HG03039 (cell line): ENCODE measurements around the gene CFAP77.
"Not testable (repeated sequence)": the region's sequence is repeated elsewhere in the genome, so short reads cannot be mapped to it uniquely, and the experiment has no call there.

ENCODE experiments used
- ATAC-seq: cut with Tn5 transposase; IDR thresholded peaks from one replicate; pipeline ENCODE4 v1.9.1; 2021; ENCODE audit warnings: mild to moderate bottlenecking, moderate library complexity; ENCODE audit not compliant: unreplicated experiment

The CFAP77 gene

DNA sequence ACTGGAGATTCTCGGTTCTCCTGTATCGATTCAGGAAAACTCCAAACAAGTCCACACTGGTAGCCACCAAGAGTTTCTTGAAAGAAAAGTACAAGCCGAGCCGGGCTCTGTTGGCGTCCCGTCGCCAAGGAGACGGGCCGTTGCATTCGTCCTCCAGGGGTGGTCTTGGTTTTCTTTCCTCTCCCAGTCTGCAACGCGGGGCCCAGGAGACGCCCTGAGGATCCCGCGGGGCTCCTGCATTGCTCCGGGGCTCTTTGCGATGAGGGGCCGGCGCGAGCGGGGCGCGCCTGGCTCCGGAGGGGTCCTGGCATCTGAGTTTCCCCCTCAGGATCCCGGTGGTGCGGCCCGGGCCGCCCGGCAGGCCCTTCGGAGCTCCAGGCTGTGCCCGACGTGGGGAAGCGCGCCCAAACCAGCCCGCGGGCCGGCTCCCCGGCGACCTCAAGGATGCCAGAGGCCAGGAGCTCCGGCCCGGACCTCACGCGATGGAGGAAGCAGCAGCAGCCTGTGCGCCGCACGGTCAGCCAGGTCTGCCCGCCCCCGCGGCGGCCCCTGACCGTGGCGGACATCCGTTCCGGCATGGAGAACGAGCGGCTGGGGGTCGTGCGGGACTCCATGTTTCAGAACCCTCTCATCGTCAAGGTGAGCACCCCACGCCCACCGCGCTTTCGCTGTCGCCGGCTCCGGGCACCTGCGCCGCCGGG lies at the start of gene CFAP77:
Gene CFAP77, plus strand, starts transcription at position 384 of the 701 bp plus-strand sequence. Its CDS starts 61 bp downstream, at position 445.
- ATAC-seq, result no peak

DNA sequence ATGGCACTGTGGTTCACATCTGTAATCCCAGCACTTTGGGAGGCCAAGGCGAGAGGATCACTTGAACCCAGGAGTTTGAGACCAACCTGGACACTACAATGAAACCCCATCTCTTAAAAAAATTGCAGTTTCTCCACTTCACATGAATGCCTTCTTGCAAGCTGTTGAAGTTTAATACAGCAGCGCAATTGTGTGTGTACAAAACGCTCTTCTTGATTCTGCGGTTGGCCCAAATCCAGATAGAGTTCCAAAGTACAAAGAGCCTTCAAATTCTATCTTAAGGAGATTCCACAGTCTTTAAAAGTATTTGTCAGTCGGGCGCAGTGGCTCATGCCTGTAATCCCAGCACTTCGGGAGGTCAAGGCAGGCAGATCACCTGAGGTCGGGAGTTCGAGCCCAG lies 45.9 kb upstream of the CFAP77 start:
- no peak for ATAC-seq

DNA sequence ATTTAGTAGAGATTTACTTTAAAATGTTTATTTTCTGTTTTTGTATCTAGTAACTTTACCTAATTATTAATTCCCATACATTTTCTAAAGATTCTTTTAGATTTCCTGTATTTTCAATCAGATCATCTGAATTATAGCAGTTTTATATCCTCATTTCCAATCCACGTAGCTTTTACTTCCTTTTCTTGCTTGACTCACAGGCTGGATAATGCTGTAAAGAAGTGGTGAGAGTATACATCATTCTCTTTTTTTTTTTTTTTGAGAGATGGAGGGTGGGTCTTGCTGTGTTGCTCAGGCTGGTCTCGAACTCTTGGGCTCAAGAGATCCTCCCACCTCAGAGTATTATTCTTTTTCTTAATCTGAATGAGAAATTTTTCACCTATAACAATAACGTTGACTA lies 44.0 kb upstream of the CFAP77 start:
- no peak for ATAC-seq

DNA sequence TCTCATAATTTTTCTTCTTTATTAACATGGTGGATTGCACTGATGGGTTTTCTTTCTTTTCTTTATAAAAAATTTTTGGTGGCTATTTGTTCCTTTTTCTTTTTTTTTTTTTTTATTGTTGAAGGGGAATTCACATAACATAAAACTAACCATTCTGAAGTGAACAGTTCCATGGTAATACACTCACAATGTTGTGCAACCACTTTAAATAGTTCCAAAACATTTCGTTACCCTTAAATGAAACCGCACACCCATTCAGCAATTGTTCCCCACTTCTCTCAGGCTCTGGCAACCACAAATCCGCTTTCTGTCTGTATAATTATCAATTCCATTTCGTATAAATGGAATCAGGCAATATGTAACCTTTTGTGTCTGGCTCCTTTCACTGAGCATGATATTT lies 43.5 kb upstream of the CFAP77 start:
- no peak for ATAC-seq

DNA sequence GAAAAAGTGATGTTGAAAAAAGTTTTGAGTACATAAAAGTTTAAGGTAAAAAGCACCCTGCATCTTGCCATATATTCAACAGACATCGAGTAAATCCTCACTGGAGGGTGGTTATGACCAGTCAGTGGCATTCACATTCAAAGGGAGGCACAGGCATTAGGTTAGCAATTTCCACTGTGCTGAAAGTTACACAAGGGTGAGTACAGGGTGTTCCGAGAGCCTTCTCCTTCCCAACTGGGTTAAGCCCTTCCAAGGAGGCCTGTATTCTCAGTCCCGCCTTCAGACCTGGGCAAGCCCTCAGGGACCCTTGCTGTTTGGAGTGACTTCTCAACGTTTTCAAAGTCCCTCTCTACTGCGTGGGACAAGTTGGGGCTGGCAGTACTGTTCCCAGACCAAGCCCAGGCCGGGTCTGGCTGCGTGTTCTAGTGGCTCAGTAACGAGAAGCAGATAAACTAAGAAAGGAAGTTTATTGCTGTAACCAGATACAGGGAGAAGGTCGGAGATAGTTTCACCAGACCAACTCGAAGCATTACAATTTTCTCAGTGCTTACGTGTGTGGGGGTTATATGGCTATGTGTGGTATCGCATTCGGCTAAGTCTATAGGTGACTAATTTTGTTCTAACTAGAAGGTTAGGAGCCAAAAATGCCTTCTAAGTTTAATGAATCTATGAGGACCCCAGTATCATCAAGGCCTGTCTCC lies 42.2 kb upstream of the CFAP77 start:
- ATAC-seq, result no peak

DNA sequence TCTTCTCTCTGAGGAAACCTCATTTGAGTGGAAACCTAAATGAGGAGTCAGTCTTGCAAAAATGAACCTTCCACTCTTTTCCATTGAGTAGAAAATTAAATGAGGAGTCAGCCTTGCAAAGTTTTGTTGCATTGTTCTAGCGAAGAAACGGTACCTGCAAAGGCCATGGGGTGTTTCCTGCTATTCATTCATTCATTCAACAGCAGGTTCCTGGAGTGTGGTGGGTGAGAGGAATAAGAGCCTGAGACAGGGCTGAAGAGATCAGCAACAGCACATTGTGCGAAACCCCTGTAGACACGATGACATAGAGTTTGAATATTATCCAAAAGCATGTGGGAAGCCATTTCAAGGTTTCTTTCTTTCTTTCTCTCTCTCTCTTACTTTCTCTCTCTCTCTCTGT lies 40.6 kb upstream of the CFAP77 start:
- no peak for ATAC-seq

DNA sequence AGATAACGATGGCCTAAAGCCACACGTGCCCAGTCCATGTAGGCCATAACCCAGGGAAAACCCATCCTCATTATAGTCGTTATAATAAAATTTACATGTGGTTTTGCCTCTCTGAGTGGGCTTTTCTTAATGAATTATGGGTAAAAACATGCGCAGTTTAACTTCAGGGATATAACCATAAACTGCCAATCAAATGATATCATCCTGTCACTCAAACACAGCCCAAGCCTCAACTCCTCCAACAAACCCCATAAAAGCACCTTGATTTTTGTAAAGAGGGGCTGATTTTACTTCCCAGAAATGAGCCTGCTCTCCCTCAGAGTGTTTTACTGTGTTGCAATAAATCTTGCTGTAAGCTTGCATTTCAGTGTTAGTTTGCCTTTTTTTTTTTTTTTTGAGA lies 39.4 kb upstream of the CFAP77 start:
- no peak for ATAC-seq

DNA sequence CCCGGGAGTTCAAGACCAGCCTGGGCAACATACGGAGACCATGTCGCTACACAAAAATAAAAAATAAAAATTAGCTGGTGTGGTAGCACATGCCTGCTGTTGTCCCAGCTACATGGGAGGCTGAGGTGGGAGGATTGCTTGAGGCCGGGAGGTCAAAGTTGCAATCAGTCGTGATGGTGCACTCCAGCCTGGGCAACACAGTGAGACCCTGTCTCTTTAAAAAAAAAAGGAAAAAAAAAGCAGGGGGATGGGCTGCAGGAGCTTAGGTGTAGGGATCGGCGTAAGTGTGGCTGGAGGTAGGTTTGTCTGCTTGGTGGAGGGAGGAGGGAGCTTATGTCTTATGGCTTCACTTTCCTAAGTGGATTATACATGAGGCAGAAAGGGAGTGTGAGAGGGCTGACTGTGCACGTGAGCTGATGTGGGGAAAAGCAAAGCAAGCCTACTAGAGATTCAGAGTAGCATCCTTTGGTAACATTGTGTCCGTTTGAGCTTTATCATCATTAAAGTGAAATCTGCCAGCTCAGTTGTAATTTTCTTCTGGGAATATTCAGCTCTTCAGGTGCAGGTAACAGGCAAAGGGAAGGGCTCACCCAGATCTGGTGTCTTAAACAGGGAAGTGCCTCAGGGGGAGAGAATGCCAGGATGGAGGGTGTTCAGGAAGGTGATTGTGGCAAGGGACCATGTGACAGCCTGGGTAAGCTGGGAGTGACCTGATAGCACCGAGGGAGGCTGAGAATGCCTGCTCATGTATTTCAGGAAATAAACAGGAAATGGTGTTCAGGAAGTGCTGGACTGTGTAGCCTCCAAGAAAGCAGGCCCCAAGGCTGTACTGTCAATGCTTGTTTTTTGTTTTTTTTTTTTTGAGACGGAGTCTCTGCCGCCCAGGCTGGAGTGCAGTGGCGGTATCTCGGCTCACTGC lies 37.6 kb upstream of the CFAP77 start:
- ATAC-seq, result no peak

DNA sequence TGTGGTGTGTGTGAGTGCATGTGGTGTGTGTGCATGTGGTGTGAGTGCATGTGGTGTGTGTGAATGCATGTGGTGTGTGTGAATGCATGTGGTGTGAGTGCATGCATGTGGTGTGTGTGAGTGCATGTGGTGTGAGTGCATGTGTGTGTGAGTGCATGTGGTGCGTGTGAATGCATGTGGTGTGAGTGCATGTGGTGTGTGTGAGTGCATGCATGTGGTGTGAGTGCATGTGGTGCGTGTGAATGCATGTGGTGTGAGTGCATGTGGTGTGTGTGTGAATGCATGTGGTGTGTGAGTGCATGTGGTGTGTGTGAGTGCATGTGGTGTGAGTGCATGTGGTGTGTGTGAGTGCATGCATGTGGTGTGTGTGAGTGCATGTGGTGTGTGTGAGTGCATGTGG lies 32.2 kb upstream of the CFAP77 start:
- ATAC-seq, result not testable (repeated sequence)

DNA sequence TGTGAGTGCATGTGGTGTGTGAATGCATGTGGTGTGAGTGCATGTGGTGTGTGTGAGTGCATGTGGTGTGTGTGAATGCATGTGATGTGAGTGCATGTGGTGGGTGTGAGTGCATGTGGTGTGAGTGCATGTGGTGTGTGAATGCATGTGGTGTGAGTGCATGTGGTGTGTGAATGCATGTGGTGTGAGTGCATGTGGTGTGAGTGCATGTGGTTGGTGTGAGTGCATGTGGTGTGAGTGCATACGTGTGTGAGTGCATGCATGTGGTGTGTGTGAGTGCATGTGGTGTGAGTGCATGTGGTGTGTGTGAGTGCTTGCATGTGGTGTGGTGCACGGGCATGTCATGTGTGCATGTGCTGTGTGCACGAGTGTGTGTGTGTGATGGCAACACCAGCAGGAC lies 31.6 kb upstream of the CFAP77 start:
- not testable (repeated sequence) for ATAC-seq

DNA sequence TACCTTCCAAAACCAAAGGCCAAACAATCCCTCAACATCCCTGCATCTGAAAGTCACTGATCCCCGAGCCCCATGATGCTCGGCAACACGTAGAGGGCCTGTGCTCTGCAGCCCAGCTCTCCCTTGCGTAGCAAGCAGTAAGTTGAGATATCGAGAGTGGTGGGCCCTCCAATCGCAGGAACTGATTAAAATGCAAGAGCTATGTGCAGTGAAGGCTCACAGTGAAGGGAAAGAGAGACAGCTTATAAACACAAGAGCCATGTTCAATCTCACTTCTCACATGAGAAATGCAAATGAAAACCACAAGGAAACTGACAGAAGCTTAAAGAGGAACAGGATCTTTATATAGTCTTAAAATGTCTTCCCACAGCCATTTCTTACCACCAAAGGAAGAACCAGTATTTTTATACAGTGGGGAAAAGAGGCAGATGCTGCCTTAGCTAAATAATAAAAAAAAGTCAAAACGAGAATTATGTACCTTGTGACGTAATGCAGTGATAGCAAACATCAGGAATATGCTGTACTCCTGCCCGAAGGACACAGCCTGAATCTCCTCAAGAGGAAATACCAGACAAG lies 28.0 kb upstream of the CFAP77 start:
- peak; percentile 55 for ATAC-seq

DNA sequence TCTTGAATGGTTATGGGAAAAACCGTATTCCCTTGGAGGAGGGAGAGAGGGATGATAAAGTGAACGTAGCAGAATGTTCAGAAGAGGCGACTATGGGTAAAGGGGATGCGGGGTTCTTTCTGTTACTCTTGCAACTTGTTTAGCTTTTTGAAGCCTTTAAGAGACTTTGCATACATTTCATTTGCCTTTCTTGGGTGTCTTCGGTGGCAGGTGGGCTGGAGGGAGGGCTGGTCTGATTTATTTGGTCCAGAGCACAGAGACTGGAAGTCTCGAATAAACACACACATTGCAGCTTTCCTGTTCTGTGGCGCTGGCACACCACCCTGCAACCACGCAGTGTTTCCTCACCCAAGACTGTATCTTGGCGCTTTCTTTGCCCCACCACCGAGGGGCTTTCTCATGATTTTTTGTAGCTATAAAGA lies 26.5 kb upstream of the CFAP77 start:
- ATAC-seq, result no peak

DNA sequence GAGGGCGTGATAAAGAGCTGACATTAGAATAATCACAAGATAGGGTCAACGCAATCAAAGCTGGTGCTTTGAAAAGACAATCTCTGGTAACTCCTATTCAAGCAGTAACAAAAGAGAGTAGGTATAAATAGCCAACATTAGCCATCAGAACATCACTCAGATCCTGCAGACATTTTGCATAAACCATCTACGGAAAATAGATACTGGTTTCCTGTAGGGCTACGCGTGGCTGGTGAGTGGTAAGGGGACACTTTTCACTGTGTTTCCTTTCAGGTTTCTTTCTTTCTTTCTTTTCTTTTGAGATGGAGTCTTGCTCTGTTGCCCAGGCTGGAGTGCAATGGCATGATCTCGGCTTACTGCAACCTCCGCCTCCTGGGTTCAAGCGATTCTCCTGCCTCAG lies 25.6 kb upstream of the CFAP77 start:
- no peak for ATAC-seq

DNA sequence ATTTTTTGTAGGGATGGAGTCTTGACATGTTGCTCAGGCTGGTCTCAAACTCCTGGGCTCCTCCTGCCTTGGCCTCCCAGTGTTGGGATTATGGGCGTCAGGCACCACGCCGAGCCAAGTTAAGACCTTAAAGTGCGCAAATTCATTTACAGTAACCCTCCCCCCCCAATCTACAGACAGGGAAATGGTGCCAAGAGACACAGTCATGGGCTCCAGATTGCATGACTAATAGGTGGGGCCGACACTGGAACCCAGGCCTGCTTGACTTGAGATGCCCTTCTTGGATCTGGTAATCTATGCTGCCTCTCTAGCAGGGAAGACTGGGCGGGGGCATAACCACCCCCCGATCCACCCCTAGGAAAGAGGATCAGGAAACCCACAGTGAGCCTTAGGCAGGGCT lies 22.9 kb upstream of the CFAP77 start:
- ATAC-seq, result no peak

DNA sequence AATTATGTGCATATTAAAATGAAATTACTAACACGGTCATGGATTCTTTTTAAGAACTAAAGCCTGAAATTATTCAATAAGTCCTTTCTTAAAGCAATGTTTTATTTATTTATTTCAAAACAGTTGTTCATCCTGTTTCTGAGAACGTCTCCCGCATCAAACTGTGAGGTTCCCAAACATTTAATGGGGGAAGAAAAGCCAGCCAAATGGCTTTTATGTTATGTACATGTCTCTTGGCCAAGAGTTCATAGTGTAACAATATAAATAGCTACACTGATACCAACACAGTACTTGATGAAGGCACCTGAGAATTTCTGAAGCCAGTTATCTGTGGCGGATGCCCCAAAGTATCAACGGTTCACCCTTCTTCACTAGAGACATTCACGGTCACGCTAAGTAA lies 19.0 kb upstream of the CFAP77 start:
- no peak for ATAC-seq

DNA sequence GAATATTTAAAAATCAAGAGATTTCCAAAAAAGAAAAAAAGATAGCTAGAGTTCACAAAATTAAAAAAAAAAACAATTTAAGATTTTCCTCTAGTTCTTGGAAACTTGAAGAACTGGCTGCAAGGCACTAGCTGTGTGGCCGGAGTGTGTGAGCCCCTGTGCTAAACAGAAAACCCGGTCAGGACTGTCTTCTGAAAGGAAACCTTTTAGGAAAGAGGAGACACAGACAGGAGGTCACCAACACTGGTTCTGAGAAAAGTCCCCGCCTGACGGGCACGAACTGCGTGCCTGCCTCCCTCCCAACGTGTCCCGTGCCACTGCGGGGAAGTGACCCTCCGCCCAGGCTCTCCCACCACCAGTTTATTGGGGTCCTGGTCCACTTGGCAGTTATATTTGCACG lies 18.6 kb upstream of the CFAP77 start:
- no peak for ATAC-seq

DNA sequence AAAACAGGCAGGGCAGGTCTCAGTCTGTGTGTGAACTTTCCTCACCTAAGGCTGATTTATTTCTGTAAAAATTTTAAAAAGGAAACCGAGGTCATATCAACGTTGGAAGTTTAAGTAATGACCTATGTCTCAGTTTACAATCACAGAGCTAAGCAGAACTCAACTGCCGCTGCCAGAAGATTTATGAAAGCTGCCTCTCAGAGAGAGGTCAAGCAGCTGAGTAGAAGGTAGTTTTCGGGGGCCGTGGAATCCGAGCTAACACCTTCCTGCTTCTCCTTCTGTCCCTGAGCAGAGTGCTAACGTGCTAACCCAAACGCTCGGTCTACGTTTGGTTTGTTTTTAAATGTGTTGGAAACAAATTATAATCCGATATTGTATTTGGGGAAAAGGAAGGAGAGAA lies 14.5 kb upstream of the CFAP77 start:
- no peak for ATAC-seq

DNA sequence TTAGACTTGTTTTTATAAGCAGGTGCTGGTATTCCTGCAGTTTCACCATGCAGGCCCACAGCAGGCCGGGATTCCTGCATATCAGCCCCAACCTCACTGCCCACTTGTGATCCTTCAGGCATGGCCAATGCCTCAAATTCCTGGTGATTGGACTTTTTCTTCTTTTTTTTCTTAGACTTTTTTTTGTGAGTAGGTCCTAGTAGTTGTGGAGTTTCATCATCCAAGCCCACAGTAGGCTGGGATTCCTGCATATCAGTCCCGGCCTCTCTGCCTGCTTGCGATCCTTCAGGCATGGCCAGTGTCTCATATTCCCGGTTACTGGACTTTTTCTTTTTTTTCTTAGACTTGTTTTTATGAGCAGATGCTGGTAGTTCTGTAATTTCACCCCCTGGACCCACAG lies 8.2 kb upstream of the CFAP77 start:
- no peak for ATAC-seq

DNA sequence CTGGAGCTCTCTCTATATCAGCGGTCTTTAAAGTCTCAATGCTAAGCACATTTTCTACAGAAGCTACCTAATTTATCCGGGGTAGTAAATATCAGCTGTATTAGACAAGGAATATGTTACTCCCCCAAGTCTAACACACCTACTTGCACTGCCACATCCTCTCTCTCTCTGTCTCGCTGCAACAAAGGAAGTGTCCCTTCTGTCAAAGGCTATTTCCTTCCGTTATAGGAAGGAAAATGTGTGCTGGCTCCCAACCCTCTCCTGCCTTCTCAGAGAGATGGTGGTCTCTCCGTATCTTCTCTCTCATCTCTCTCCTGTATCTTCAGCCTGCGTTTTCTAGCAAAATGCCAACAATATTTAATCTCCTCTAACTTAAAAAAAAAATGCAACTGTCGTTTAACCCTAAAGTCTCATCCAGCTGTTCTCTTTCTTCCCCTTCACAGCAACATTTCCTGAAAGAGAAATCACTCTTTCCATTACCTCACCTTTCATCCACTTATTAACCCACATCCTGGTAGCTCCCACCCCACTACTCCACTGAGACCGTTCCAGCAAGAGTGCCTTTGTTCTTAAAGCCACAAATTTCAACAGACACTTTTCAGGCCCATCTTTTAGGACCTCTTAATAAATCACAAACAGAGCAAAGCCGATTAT lies 5.7 kb upstream of the CFAP77 start:
- ATAC-seq, result no peak

DNA sequence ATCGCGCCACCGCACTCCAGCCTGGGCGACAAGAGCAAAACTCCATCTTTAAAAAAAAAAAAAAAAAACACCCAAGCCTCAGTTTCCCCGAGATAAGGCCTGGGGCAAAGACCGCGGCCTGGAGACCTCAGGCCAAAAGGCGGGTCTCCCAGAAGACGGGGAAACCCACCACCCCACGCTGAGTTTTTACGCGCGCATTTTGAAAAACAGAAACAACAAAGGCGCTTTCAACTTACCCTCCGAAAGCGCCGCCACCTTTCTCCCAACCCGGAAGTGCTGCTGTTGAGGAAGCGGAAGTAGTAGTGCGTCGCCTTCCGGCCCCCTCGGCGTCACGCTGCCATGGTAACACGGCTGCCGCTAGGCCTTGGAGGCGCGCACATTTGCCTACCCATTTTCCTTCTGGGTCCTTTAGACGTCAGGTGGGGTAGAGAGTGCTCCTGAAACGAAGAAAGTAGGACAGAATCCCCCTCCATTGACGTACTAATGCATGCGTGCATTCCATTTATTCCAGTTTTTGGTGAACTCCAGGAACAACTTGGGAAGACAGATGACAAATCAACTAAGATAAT lies 3.4 kb upstream of the CFAP77 start, which contains the start of gene TTF1:
Gene TTF1, minus strand, starts transcription at position 287 of the 569 bp plus-strand sequence. CDS start 4,019 bp downstream, outside the sequence.
- peak; percentile 73 for ATAC-seq
